ENCODE measurements around the gene TCTN3. TPM values are rescaled to one million over a fixed set of nuclear protein-coding genes. Genes with fewer than 3 reads are reported as not detected.
A peak's percentile ranks its signal among the peaks of the same experiment; 100 is the strongest.

The TCTN3 gene
- total and polyA plus RNA-seq, 2 of the 13 experiments (the other 11 are each of a cell fraction or from before 2014, with no cell fraction given) = 53.3 to 60.0 TPM

GRCh38 chr10:95635319-95635733 lies 58.4 kb downstream of the TCTN3 start:
- in situ Hi-C loops (cut with HindIII; ENCODE audit: extremely low pct_ligation_motif_present, low pct_unique_long_range_greater_than_20kb) = no loop called here
- ATAC-seq = peak; percentile 81
- ChIA-PET CTCF (ENCODE audit: low intra/inter-chr PET ratio, low total read pairs) (no interaction called here), POLR2A (interaction anchor here (0.6 to 1.8 kb wide), 9 partner anchors 9 to 1041 kb away, joined by 3 to 9 read pairs (median 5); partner anchors contain the start of genes ALDH18A1 and TCTN3)
- H4K20me1 ChIP-seq (ENCODE audit: insufficient read depth, low read length) = no peaks in the 10 kb centered on the region
- 0% methylated on average over 2 of the region's 2 CpGs for WGBS (ENCODE audit: low lambda C conversion rate)
- H3K36me3 ChIP-seq (replicated peaks in 1 of 2; ENCODE audit: control insufficient read depth in 1 of 2, insufficient read depth in 2 of 2, low read length in 2 of 2) = peaks cover 24 to 71% of the 10 kb centered on the region in 2 experiments
- peak; percentile 96 for DNase-seq (ENCODE audit: low spot score)
- intact Hi-C loops (cut with micrococcal nuclease; ENCODE audit: unreplicated experiment) = loop anchor here (1.0 kb wide), 1 partner anchor 21 kb away; the partner anchor contains the start of gene ALDH18A1
- FAIRE-seq = peak; percentile 82
- no peaks in the 10 kb centered on the region for H3K9me3 ChIP-seq (ENCODE audit: low read length)
- peak overlapping the region; percentile 52 for H3K9ac ChIP-seq (ENCODE audit: insufficient read depth, low read depth, low read length)
- peak overlapping the region; percentile 78 for H3K27ac ChIP-seq (ENCODE audit: extremely low read length, insufficient read depth, low read length)
- H3K27me3 ChIP-seq (ENCODE audit: control insufficient read depth in 1 of 2, insufficient read depth in 2 of 2, low read length in 2 of 2) = no peaks in the 10 kb centered on the region
- peaks cover 3% of the 10 kb centered on the region for H3K79me2 ChIP-seq (ENCODE audit: insufficient read depth, low read length)
- H3K4me2 ChIP-seq (ENCODE audit: low read depth, low read length) = peak overlapping the region; percentile 62
- no peak overlapping the region for H2AFZ ChIP-seq (ENCODE audit: low read length)
- H3K4me3 ChIP-seq (replicated peaks in 1 of 3; ENCODE audit: insufficient read depth in 1 of 3, low read depth in 2 of 3, low read length in 3 of 3) = no peak overlapping the region; a peak in 1 of 6 replicates
- peaks cover 80% of the 10 kb centered on the region for H3K4me1 ChIP-seq (ENCODE audit: insufficient read depth, low read length)
- no TSS peak for BruUV-seq (replicated peaks)
- TF ChIP-seq HOMEZ (CRISPR knock-in tag; IDR thresholded peaks at IDR 0.05; ENCODE audit: low read depth) = peak; percentile 20
- TF ChIP-seq FUBP1 (CRISPR knock-in tag; IDR thresholded peaks at IDR 0.05; ENCODE audit: borderline replicate concordance) = no peak
- TF ChIP-seq ATF3 (CRISPR knock-in tag; IDR thresholded peaks at IDR 0.05) = no peak
- TF ChIP-seq ZNF430 (CRISPR knock-in tag; IDR thresholded peaks at IDR 0.05) = no peak
- TF ChIP-seq RFX3 (CRISPR knock-in tag; IDR thresholded peaks at IDR 0.05) = no peak
- TF ChIP-seq DRAP1 (CRISPR knock-in tag; IDR thresholded peaks at IDR 0.05) = no peak
- TF ChIP-seq DPF2 (CRISPR knock-in tag; IDR thresholded peaks at IDR 0.05; ENCODE audit: borderline replicate concordance, low read depth) = peak; percentile 50; the same call in 1 of the 2 replicates
- TF ChIP-seq SALL2 (CRISPR knock-in tag; IDR thresholded peaks at IDR 0.05) = no peak
- TF ChIP-seq ELF1 (CRISPR knock-in tag; IDR thresholded peaks at IDR 0.05) = no peak
- TF ChIP-seq POLR2G (IDR thresholded peaks at IDR 0.05; ENCODE audit: low read depth, low read length) = no peak
- TF ChIP-seq ZNF180 (CRISPR knock-in tag; IDR thresholded peaks at IDR 0.05; ENCODE audit: borderline replicate concordance, low read depth) = no peak
- TF ChIP-seq ZNF773 (CRISPR knock-in tag; IDR thresholded peaks at IDR 0.05; ENCODE audit: borderline replicate concordance) = no peak
- no peak for TF ChIP-seq PREB (CRISPR knock-in tag; IDR thresholded peaks at IDR 0.05)
- TF ChIP-seq CSRNP1 (CRISPR knock-in tag; IDR thresholded peaks at IDR 0.05) = no peak
- no peak for TF ChIP-seq ZMYM2 (CRISPR knock-in tag; IDR thresholded peaks at IDR 0.05)
- TF ChIP-seq KDM4B (CRISPR knock-in tag; IDR thresholded peaks at IDR 0.05) = no peak
- TF ChIP-seq SRY (CRISPR knock-in tag; IDR thresholded peaks at IDR 0.05) = no peak
- TF ChIP-seq ZBTB42 (CRISPR knock-in tag; IDR thresholded peaks at IDR 0.05) = no peak
- no peak for TF ChIP-seq KLF13 (CRISPR knock-in tag; IDR thresholded peaks at IDR 0.05)

Measured in HepG2 (cell line).